CD4-positive, alpha-beta T cell treated with Interleukin-4 for 1 hour (primary cell): ENCODE measurements around the gene CYP2W1.

Source experiments
- DNase-seq, 2 donors: peaks; one replicate each; pipeline ENCODE4 v3.0.0-alpha.2; 2020 to 2022

The CYP2W1 gene

DNA sequence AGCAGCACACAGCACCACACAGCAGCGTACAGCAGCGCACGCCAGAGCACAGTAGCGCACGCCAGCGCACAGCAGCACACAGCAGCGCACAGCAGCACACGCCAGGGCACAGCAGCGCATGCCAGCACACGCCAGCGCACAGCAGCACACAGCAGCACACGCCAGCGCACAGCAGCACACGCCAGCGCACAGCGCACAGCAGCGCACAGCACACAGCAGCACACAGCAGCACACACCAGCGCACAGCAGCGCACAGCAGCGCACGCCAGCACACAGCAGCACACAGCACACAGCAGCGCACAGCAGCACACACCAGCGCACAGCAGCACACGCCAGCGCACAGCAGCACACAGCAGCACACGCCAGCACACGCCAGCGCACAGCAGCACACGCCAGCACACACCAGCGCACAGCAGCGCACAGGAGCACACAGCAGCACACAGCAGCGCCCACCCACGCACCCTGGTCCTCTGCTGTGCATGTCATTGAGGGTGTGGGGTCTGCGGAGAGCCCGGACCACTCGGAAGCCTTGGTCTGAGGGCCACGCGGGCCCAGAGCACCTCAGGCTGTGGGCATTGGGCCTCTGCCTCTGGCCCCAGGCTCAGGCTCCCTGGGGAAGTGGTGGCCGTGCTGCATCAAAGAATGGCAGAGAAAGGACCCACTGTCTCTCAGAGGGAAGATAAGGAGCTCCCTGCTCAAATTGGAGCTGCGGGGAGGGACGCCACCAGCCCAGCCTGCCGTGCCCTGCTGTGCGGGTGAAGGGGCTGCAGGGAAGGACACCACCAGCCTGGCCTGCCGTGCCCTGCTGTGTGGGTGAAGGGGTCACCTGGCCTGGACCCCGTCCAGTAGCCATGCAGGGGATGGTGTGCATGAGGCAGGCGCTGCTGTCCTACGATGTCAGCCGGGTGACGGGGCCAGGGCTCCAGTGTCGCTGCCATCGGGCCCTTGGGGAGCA, 33.9 kb downstream of the CYP2W1 start:
- DNase-seq: no peak

DNA sequence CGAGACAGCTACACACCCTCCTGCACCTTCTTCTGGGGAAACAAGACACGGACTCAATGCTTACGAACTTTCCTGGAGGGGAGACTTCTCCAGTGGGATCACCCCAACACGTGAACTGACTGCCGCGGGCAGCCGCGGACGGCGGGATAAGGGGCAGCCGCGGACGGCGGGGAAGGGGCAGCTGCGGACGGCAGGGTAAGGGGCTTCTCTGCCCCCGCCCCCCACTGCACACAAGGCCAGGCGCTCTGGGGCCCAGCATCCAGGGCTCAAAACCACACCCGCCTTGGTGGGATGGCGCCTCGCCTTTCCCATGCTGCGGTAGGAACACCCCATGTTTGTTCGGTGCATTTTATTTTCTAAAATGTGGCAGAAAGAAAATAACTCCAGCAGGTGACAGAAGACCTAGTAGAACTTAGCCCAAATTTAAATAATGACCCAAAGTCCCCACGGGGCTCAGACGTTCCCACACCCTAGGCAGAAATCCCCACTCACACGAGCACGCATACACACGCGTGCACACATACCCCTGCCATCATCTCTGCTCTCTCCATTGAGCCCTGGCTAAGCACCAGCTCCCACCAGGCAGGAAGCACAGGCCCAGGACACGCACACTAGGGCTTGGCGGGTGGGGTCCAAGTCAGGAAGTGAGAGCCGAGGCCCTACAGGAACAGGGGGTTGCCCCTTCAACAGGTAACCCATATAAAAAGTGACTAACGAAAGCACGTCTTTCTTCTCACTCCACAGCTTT, 34.8 kb downstream of the CYP2W1 start:
- DNase-seq: no peak

DNA sequence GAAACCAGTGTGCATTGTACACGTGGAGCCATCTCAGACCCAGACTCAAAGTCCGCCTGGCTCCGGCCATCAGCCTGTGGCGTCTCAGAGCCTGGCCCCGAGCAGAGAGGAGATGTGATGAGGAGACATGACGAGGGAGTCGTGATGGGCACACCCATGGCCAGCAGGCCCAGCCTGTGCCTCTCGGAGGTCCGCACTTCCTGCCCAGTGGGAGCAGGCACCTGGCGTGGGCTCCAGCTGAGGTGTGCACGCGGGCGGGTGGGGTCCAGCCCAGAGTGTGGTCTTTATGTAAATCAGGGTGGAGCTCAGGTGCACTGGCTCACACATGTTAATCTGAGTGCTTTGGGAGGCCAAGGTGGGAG, 35.3 kb downstream of the CYP2W1 start:
- no peak for DNase-seq

DNA sequence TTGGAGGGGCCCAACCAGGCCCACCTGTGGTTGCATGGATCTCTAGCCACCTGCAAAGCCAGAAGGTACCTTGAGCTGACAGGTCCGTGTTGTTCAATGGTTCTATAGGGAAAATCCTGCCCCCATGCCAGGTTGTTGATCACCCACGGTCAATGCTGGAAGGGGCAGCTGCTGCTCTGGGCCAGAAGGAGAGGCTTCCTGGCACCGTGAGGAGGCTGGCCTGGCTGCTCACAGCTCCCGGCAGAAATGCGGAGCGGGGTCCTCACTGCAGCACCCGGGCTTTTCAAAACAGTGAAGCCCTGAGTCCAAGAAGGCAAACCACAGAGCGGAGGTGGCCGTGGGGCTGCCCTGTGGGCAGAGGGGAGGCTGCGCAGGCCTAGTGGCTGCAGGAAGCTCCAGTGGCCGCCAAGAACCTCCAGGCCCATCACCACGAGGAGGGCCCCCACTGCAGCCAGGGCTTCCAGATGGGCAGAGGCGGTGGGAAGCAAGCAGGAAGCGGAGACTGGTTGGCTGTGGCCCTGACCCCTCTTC, 36.3 kb downstream of the CYP2W1 start:
- DNase-seq: no peak

DNA sequence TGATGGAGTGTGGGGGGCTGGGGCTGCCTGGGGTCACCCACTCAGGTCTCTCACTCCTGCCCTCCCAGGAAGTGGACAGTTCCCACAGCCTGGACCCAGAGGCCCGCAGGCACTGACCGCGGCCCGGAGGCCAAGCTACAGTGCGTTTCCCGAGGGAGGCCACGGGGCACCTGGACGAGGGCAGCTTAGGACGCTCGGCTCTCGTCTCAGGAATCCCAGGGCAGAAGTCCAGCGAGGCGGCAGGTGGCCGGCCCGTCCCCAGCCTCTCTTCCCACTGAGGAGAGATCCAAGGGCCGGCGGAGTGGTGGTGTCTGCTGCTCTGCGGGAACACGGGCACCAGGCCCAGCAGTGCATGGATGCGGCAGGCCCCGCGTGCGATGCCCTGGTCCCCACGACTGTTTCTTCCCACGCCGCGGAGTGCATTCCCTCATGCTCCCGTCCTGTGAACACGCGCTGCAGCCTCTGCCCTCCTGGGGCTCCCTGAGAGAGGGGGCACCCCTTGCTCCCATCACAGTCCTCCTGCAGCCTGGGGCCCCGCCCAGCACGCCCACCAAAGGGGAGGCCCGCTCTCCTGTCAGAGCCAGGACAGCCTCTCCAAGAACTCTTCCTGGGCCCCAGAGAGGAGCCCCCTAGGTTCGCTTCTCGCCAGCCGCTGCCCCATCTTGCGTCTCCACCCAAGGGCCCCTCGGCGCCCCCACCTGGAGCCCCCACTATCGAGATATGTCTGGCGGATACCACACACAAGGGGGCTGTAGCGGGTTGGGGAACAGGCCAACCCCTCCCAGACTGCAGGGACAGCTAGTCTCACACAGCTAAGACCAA, 37.0 kb downstream of the CYP2W1 start:
- DNase-seq: no peak

DNA sequence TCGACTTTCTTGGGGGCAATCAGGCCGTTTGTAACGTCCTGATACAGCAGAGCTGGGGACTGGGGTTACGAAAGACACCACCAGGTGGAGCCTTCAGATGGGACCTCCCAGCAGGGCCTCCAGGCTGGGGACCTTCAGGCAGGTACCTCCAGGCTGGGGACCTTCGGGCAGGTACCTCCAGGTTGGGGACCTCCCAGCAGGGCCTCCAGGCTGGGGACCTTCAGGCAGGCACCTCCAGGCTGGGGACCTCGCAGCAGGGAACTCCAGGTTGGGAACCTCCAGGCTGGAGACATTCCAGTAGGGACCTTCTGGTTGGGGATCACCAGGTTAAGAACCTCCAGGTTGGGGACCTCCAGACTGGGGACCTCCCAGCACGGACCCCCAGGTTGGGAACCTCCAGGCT, 37.9 kb downstream of the CYP2W1 start:
- DNase-seq: peak in 1 of 2 donors; percentile 23

DNA sequence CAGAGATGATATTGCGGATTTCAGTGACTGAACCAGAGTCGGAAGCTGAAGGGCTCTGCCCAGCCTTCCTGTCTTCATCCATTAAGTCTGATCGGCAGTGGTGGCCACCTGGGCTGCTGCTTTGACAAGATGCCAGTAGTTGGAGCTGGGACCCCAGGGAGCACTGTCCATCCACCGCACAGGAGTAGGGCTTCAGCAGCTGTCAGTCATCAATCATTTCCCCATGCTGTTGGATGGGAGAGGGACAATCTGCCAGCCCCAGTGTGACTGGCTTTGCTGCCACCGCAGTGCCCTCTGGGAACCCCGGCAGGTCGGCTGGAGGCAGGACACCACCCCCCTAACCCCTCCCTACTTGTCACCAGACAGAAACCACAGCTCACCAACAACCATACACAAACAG, 38.4 kb downstream of the CYP2W1 start:
- DNase-seq: no peak

DNA sequence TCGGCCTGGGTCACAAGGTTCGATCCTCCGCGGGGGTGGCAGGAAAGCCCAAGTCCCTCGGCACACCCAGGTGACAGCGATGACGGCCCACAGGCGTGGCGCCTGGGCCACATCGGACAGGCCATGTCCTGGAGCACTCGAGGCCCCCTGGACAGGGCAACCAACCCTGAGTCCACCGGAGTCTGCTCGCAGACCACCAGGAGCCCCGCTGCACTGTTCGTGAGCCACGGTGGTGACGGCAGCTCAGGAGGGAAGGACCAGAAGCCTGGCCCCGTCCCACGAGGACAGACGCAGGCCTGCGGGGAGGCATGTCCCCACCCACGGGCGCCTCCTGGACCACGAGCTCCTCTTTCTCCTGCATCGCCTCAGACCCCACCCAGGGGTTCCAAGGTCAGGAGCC, 39.0 kb downstream of the CYP2W1 start:
- no peak for DNase-seq

DNA sequence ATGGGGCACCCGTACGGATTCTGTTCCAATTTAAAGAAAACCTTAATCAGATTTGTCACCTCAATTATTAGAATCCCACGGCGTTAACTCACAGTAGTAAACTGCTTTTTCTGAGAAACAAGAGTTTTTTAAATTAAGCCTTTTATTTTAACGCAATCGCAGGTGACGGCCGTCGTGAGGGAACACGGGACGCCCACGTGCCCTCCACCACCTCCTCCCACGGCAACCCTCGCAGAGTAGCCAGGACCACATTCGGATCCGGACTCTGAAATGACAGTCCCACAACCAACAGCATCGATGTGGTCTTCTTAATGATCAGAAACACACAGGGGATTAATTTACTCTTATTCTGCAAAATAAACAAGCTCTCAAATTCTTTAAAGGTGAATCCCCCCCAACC, 39.4 kb downstream of the CYP2W1 start:
- no peak for DNase-seq

DNA sequence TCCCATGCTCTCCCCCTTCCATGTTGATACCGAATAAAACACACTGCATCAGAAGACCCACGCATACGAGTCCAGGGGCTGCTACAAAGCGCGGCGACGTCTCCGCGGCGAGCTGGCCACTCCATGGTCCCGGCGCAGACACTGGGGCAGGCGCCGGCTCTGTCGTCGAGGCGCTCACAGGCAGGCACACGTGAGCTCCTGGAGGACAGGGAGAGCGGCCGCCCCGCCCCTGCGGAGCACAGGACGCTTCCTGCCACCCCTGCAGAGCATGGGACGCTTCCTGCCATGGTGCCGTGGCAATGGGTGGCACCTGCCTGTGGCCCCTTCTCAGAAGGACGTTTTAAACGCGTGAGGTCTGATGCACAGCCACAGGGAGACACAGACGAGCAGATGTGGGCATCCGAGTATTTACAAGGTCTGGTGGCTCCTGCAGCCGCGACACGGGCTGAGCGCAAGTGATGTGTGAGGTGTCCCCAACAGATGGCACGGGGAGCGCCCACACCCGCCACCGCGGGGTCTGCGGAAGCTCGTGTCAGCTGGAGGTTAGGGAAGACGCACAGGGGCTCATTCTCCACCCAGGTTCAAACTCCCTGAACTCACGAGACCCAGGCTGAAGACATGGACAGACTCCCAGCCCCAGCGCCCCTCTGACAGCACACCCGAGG, 40.0 kb downstream of the CYP2W1 start:
- DNase-seq: peak in 1 of 2 donors; percentile 78

DNA sequence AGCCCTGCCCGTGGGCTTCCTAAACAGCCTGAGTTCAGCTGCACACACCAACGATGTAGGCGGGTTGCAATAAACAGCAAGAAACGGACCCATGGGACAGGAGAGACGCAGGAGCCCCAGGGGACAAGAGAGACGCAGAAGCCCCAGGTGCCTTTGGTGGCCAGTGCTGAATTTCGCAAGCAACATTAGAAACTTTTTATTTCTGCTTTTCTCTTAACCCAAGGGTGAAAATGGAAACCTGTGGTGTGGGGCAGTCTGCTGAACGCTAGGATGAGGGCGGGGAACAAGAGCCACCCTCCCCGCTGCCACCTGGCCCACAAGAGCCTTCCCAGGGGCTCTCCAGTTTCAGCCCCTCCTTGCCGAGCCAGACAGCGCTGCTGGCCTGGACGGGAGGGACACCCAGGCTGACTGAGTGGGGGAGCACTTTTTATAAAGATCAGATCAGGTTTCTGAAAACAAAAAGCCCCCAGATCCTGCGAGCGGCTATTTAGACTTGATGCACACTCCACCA, 41.4 kb downstream of the CYP2W1 start:
- peak in 1 of 2 donors; percentile 85 for DNase-seq

DNA sequence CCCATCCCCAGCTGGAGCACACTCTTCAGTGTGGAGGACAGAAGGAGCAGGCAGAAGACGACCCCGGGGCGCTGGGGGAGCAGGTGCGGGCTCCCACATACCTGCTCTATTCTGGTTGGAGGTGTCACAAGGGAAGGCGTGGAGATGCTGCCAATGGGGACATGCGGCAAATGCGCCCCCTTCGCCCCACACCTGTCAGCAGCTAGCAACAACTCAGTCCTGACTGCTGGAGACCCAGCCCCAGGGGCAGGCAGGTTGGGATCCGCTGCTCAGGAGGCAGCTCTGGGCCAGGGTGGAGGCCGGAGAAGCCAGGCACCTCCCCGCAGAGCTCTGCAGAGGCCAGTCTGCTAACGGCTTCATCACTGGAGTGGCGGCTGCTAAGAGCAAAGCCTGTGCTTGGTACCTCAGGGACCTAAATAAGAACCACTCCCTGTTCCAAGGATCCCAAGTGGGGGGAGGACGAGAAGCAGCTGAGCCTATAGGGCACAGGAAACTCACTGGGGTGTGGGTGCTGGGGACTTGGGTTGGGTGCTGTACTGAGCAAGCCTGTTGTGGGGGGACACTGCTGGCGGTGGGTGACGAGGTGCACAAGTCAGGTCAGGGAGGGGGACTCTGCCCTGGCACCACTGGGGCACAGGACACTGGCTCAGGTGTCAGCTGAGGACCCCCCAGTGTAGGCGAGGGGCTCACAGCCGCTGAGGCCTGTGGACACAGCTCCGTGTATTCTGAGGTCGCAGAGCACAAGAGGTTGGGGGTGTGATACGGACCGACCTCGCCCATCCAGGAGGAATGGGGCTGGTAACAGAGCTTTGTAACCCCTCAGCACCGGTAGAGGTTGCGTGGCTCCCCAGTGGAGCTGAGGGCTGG, 42.1 kb downstream of the CYP2W1 start:
- DNase-seq: no peak

DNA sequence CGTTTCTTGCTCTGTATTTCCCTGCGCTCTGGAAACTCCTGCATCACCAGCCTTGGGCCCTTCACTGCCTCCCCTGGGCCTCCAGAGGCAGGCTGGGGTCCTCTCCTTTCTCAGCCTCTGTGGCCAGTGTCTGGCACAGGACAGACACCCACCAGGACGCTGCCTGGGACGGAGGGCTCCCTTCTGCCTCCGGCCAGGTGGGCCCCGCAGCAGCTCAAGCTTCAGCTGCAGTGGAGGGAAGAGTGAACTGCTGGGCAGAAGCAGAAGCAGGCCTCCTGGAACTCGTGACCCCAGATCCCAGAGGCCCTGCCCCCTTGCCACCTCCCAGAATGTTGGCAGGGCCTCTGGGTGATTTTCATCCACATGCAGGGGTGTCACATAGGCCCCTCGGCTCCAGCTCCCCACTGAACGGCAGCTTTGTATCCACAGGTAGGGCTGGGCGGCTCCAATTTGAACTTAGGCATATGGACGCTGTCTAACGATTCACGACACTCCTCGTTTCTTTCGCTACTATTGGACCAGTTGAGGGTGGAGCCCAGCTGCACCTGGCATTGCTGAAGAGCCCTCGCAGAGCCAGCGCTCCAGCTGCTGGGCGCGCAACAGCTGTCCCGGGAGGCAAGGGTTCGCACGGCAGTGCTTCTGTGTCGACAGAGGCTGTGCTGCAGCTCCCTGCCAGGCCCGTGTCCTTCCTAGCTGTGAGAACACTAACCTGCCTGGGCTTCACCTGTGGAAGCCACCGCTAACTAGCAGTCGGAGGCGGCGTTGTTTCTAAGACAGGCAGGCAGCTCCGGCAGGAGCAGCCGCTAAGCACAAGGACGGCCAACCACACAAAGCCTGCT, 43.0 kb downstream of the CYP2W1 start:
- no peak for DNase-seq

DNA sequence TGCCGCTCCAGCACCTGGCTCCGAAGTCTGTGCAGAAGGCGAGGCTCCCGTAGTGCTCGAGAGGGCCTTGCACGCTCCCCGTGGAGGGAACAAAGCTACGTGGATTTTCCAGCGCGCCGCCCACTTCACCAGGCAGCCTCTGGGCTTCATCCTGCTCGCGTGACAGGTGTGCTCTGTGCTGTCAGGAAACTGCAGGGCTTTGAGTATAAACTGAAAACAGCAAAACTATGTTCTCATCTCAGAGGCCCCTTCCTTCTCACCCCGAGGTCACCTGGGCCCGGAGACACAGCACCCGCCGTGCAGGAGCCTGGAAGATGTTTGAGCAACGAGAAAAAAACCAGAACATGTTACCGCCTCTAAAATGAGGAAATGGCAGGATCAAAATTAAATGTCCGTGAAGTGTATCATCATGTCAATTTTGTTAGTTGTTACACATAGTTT, 43.8 kb downstream of the CYP2W1 start:
- no peak for DNase-seq

DNA sequence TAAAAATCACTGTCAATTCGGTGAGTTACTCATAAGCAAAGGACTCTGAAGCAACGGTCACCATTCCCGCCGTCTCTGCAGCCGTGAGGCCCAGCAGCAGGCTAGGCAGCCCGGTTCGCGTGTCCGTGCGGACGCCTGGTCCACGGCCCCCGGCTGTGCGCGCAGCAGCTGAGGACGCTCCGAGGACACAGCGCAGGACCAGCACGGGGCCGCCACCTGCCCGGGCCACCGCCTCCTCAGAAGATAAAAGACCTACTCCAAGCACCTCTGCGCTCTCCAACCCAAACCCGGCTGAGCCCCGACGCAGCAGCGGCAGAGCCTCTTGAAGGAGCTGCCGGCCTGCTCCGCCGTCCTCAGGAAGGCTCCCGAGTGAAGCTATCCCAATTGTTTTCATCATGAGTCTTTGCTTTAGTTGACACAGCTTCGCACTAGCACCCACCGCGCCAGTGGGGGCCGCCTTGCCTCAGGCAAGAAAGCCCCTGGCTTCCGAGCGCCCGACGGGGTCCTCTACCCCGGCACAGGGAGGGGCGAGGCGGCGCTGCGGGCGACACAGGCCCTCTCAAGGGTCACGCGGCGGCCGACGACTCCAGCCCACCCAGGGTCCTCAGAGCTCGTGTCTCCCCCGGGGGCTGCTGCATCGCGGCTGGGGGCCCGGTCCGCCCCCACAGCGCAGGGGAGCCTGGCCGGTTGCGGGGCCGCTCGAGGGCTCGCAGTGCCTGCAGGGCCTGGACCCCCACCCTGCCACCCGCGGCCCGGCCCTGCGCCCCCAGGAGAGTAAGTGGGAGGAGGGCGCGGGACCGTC, 44.5 kb downstream of the CYP2W1 start:
- DNase-seq: no peak

DNA sequence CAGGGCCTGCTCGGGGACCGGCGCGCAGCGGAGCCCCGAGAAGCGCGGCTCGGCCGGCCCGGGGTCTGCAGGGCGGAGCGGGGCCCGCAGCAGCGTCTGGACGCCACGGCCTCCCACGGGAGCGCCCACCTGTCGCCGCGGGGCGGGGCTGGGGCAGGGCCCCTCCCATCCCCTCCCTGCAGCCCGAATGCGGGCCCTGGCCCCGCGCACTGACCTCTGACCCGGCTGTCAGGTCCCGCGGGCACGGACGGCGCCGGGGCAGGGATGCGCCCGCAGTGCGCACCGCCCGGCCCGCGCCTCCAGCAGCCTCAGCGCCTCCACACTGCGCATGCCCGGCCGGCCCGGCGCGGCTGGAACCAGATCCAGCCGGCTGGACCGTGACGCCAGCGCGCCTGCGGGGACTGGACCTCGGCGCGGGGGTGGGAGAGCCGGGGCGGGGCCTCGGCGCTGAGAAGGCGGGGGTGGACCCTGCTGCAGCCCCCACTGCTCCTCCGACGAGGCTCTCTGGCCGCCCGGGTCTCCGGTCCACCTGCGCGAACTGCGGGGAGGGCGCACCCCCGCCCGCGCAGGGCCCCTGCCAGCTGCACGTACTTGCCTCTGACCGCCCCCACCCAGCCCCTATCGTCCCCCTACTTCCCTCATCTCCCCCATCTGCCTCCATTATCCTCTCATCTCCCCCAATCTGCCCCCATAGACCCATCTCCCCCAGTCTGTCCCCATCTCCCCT, 45.2 kb downstream of the CYP2W1 start:
- peak; percentile 83 for DNase-seq

DNA sequence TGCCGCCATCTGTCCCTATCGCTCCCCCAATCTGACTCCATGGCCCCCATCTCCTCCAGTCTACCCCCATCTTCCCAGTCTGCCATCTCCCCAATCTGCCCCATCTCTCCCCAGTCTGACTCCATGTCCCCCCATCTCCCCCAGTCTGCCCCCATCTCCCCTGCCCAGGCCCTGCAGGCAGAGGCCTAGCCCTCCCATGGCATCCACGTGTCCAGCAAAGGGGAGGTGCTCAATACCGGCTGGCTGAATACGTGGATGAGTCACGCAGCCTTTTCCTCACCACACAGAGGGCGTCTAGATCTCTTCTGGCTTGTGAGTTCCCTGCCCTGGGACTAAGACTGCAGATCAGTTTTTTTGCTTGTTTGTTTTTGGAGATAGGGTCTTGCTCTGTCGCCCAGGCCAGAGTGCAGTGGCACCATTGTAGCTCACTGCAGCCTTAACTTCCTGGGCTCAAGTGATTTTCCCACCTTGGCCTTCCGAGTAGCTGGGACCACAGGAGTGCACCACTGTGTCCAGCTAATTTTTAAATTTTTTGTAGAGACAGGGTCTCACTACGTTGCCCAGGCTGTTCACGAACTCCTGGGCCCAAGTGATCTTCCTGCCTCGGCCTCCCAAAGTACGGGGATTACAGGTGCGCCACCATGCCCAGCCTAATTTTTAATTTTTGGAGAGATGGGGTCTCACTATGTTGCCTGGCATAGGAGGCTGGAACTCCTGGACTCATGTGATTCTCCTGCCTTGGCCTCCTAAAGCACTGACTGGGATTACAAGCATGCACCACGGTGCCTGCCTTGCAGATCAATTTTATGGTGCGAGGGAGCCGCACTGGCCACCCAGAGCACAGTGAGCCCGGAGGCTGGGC, 46.0 kb downstream of the CYP2W1 start:
- DNase-seq: peak; percentile 68 to 78
